ENCODE data around the gene BRSK1.
"Not testable (repeated sequence)": the region's sequence is repeated elsewhere in the genome, so short reads cannot be mapped to it uniquely, and the experiment has no call there.

The BRSK1 gene

GRCh38 chr19:55319785-55320184 lies 36.0 kb downstream of the BRSK1 start:
- H3K4me1 Mint-ChIP-seq (ENCODE audit: low read depth) = no peaks in the 10 kb centered on the region
- no peak overlapping the region for H3K27ac Mint-ChIP-seq
- H3K27me3 Mint-ChIP-seq = no peaks in the 10 kb centered on the region
- no peaks in the 10 kb centered on the region for H3K9me3 Mint-ChIP-seq (ENCODE audit: low read depth)
- H3K36me3 Mint-ChIP-seq = no peaks in the 10 kb centered on the region
- H3K4me3 Mint-ChIP-seq = no peak overlapping the region

GRCh38 chr19:55320844-55321419 lies 37.1 kb downstream of the BRSK1 start:
- H3K4me3 Mint-ChIP-seq = no peak overlapping the region

DNA sequence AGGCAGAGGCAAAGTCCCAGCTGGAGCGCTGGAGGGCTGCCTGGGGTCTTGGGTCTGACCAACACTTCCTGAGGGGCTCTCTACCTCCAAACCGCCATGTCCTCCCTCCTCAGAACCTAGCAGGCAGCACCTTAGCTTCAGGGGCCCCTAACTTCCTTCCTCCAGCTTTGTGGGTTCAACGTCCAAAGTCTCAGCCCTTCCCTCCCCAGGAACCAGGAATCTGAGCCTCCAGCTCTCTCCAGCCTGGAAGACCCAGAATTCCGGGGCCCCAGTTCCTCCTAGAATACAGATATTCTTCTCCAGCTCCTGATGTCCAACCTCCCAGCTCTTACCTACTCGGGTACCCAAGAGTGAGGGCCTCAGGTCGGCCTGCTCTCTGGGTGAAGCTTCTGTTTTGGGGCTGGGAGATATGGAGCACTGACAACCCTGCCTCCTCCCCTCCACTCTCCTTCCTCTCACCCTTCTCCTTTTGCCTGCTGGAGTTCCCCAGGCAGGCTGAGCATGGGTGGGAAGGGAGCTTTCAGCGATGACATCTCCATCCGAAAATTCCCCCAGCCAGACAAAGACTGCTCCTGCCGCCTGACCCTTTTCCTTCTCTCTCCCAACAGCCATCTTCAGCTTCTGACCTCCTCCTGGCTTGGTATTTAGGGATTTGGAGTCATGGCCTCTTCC lies 37.8 kb downstream of the BRSK1 start:
- H3K36me3 Mint-ChIP-seq = no peaks in the 10 kb centered on the region
- no peaks in the 10 kb centered on the region for H3K9me3 Mint-ChIP-seq (ENCODE audit: low read depth)
- no peaks in the 10 kb centered on the region for H3K4me1 Mint-ChIP-seq (ENCODE audit: low read depth)
- H3K27me3 Mint-ChIP-seq = no peaks in the 10 kb centered on the region
- no peak overlapping the region for H3K4me3 Mint-ChIP-seq
- no peak overlapping the region for H3K27ac Mint-ChIP-seq

More at GRCh38 chr19:55320844-55321419, 37.1 kb downstream of the BRSK1 start:
- no peaks in the 10 kb centered on the region for H3K36me3 Mint-ChIP-seq
- no peaks in the 10 kb centered on the region for H3K4me1 Mint-ChIP-seq (ENCODE audit: low read depth)
- no peaks in the 10 kb centered on the region for H3K27me3 Mint-ChIP-seq
- no peak overlapping the region for H3K27ac Mint-ChIP-seq
- no peaks in the 10 kb centered on the region for H3K9me3 Mint-ChIP-seq (ENCODE audit: low read depth)

DNA sequence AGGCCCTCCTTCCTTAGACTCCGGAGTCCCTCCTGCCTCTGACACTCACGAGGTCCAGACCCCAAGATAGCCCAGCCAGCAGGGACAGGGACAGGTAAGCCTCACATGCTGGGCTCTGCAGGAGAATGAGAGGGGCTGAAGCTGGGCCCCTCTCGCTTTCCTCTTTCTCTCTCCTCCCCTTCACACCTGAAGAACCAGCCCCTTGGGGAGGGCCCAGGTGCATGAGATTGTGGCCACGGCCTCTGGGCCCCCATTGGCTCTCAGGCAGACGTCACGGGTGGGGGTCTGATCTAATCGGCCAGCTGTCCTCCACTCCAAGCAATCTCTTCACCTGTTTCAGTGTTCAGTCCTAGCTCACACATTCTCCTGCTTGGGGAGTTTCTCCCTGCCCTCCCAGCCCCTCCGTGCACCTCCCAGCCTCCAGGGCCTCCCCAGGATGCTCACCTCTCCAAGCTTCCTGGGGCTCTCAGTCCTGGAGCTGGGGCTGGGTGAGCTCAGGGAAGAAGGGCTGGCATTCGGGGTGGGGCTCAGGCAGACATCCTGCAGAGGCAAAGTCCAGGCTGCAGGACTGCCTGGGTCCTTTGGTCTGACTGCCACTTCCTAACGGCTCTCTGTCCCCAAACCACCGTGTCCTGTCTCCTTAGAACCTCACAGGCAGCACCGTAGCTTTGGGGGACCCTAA lies 38.5 kb downstream of the BRSK1 start:
- no peak overlapping the region for H3K27ac Mint-ChIP-seq
- no peaks in the 10 kb centered on the region for H3K27me3 Mint-ChIP-seq
- no peaks in the 10 kb centered on the region for H3K4me1 Mint-ChIP-seq (ENCODE audit: low read depth)
- no peaks in the 10 kb centered on the region for H3K36me3 Mint-ChIP-seq
- H3K4me3 Mint-ChIP-seq = no peak overlapping the region
- no peaks in the 10 kb centered on the region for H3K9me3 Mint-ChIP-seq (ENCODE audit: low read depth)

DNA sequence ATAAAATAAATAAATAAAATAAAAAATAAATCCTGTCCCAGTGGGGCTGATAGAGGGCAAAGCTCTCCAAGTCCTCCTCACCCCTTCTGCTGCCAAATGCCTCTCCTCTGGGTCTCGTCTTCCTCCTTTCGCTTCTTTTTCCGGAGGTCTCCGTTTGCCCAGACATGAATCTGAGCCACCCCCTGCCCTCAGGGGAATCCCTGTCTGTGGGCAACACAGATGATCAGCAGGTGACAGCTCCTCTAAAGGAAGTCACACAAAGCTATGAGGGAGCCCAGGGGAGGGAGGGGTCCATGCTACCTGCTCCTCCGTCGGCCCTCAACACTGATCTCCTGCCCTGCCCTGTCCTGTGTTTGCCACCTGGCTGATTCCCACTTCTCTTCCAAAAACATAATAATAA lies 40.9 kb downstream of the BRSK1 start:
- H3K27me3 Mint-ChIP-seq = peaks cover 2% of the 10 kb centered on the region
- no peaks in the 10 kb centered on the region for H3K36me3 Mint-ChIP-seq
- no peak overlapping the region for H3K27ac Mint-ChIP-seq
- H3K4me1 Mint-ChIP-seq (ENCODE audit: low read depth) = no peaks in the 10 kb centered on the region
- H3K9me3 Mint-ChIP-seq (ENCODE audit: low read depth) = no peaks in the 10 kb centered on the region
- H3K4me3 Mint-ChIP-seq = no peak overlapping the region

GRCh38 chr19:55325172-55325571 lies 41.4 kb downstream of the BRSK1 start, which contains the start of gene TMEM150B:
Gene TMEM150B, minus strand, starts transcription at chr19:55325341. Its CDS starts 4,305 bp downstream, at chr19:55321036.
- Mint-ChIP-seq H3K36me3 (no peaks in the 10 kb centered on the region), H3K27ac (no peak within 1 kb of the TSS), H3K27me3 (peaks cover 2% of the 10 kb centered on the region), H3K9me3 (ENCODE audit: low read depth) (no peaks in the 10 kb centered on the region), H3K4me1 (ENCODE audit: low read depth) (no peaks in the 10 kb centered on the region), H3K4me3 (no peak within 1 kb of the TSS)

DNA sequence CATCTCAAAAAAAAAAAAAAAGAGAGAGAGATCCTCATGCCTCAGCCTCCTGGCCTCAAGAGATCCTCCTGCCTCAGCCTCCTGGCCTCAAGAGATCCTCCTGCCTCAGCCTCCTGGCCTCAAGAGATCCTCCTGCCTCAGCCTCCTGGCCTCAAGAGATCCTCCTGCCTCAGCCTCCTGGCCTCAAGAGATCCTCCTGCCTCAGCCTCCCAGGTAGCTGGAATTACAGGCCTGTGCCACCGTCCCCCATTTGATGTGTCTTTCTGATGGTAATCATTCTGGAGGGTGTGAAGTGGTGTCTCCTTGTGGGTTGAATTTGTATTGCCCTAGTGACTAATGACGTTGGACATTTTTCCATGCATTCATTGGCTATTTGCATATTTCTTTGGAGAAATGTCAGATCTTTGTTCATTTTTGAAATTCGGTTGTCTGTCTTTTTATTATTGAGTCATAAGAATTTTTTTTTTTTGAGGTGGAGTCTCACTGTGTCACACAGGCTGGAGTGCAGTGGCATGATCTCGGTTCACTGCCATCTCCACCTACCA lies 45.0 kb downstream of the BRSK1 start:
- not testable (repeated sequence) for H3K9me3 Mint-ChIP-seq (ENCODE audit: low read depth); H3K4me3 Mint-ChIP-seq; H3K36me3 Mint-ChIP-seq; H3K27me3 Mint-ChIP-seq; H3K4me1 Mint-ChIP-seq (ENCODE audit: low read depth); H3K27ac Mint-ChIP-seq

DNA sequence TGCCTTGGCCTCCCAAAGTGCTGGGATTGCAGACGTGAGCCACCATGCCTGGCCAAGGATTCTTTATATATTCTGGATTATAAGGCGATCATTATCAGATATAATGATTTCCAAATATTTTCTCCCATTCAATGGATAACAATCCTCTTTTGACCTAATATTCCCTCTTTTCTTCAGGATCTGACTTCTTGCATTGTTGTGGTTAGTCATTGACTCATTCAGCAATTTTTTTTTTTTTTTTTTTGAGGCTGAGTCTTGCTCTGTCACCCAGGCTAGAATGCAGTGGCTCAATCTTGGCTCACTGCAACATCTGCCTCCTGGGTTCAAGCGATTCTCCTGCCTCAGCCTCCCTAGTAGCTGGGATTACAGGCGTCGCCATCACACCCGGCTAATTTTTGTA lies 46.0 kb downstream of the BRSK1 start:
- not testable (repeated sequence) for H3K36me3 Mint-ChIP-seq; H3K9me3 Mint-ChIP-seq (ENCODE audit: low read depth); H3K4me3 Mint-ChIP-seq; H3K4me1 Mint-ChIP-seq (ENCODE audit: low read depth); H3K27me3 Mint-ChIP-seq; H3K27ac Mint-ChIP-seq

GRCh38 chr19:55333870-55334269 lies 50.1 kb downstream of the BRSK1 start:
- H3K4me1 Mint-ChIP-seq (ENCODE audit: low read depth) = peaks cover 6% of the 10 kb centered on the region
- no peak overlapping the region for H3K4me3 Mint-ChIP-seq
- no peak overlapping the region for H3K27ac Mint-ChIP-seq
- no peaks in the 10 kb centered on the region for H3K9me3 Mint-ChIP-seq (ENCODE audit: low read depth)
- H3K27me3 Mint-ChIP-seq = peaks cover 3% of the 10 kb centered on the region
- no peaks in the 10 kb centered on the region for H3K36me3 Mint-ChIP-seq

GRCh38 chr19:55336101-55336500 lies 52.3 kb downstream of the BRSK1 start:
- Mint-ChIP-seq H3K9me3 (ENCODE audit: low read depth) (no peaks in the 10 kb centered on the region), H3K4me1 (ENCODE audit: low read depth) (peaks cover 13% of the 10 kb centered on the region), H3K36me3 (no peaks in the 10 kb centered on the region), H3K27ac (no peak overlapping the region), H3K27me3 (peaks cover 1% of the 10 kb centered on the region), H3K4me3 (no peak overlapping the region)

DNA sequence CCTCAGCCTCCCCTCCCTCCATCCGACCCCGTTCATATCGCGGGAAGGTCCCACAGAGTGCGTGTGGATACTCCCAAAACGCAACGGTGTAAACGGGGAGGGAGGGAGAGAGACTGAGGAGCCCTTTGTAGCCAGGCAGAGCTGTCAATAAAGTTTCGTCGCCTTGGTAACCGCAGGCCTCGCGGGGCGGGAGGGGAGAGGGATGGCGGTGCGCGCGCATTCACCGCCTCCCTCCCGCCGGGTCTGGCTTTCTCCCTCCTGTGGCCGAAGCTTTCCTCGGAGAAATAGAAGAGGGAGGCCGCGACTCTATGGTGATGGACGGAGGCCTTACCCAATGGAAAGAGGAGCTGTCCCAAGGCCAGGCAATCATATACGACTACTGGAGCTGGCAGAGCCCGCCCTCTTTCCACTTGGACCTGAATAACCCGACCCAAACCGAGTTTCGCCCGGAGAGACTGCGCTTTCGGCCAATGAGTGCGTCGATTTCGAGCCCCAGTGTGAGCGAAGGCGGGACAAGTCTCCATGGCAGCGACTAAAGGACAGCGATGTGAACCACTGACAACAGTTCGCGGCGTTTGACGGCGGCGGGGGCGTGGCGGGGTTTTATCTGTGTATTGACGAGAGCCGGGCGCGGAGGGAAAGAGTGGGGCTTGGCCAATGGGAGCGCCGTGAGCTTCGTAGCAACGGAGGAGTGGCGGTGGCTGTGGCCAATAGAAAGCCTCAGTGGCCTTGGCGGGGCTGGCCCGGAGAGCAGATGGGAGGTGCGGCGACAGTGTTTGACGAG lies 55.5 kb downstream of the BRSK1 start, which contains the start of gene KMT5C:
Gene KMT5C, plus strand, starts transcription at position 772 of the 784 bp plus-strand sequence. CDS start 2,061 bp downstream, outside the sequence.
- no peaks in the 10 kb centered on the region for H3K27me3 Mint-ChIP-seq

DNA sequence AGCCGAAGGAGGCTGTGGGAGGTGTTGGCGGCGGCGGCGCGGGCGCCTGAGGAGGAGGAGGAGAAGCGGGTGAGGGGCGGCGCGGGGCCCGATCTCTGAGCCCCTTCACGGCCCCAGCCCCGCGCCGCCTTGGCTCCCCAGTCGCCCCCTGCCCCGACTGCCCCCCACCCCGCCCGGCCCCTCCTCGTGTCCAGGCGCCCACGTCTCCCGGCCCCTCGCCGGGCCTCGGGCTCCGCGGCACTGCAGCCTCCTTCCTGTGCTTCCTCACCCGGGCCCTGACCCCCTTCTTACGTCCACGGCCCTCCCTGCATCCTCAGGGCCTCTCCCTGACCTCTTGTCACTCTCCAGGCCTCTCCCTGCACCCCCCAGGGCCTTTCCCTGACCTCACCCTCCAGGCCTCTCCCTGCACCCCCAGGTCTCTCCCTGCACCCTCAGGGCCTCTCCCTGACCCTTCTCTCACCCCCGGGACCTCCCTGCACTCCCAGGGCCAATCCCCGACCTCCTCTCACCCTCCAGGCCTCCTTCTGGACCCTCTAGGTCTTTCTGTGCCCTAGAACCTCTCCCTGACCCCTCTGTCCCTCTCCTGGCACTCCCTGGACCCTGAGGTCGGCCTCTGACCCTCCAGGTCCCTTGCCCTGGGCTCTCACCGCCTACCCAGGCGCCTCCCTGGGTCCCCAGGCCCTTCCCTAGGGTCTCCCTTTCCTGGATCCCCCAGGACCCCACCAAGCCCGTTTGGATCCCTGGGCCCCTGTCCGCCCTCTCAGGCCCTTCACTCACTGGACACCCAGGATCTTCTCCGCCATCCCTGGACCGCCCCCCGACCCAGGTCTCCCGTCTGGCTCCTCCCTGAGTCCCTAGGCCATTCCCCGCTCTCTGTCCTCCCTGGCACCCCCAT lies 56.3 kb downstream of the BRSK1 start:
- Mint-ChIP-seq H3K9me3 (ENCODE audit: low read depth) (no peaks in the 10 kb centered on the region), H3K4me1 (ENCODE audit: low read depth) (peaks cover 16% of the 10 kb centered on the region), H3K36me3 (no peaks in the 10 kb centered on the region), H3K27ac (peak overlapping the region; percentile 87), H3K4me3 (peak overlapping the region; percentile 89), H3K27me3 (no peaks in the 10 kb centered on the region)

More for the DNA sequence above, 55.5 kb downstream of the BRSK1 start, which contains the start of gene KMT5C:
- Mint-ChIP-seq H3K4me3 (peak within 1 kb of the TSS; percentile 89), H3K4me1 (ENCODE audit: low read depth) (peaks cover 16% of the 10 kb centered on the region), H3K9me3 (ENCODE audit: low read depth) (no peaks in the 10 kb centered on the region), H3K36me3 (no peaks in the 10 kb centered on the region), H3K27ac (peak within 1 kb of the TSS; percentile 87)

DNA sequence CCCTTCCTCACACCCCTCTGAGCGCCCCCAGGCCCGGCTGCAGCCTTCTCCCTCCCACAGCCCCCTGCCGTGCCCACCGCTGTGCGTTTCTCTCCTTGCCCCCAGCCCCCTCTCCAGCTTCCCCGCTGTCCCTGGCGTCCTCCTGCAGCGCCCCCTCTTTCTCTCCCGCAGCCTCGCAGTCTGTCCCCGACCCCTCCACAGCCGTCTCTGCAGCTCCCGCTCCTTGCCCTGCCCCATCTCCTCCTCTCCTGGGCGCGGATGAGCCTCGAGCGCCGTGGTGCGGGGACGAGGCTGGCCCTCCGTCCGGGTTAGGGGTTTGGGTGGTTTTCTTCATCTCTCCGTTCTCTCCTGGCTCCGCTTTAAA lies 57.0 kb downstream of the BRSK1 start:
- Mint-ChIP-seq H3K4me1 (ENCODE audit: low read depth) (peaks cover 16% of the 10 kb centered on the region), H3K36me3 (no peaks in the 10 kb centered on the region), H3K27me3 (no peaks in the 10 kb centered on the region), H3K4me3 (peak overlapping the region; percentile 85), H3K27ac (peak overlapping the region; percentile 1), H3K9me3 (ENCODE audit: low read depth) (no peaks in the 10 kb centered on the region)

DNA sequence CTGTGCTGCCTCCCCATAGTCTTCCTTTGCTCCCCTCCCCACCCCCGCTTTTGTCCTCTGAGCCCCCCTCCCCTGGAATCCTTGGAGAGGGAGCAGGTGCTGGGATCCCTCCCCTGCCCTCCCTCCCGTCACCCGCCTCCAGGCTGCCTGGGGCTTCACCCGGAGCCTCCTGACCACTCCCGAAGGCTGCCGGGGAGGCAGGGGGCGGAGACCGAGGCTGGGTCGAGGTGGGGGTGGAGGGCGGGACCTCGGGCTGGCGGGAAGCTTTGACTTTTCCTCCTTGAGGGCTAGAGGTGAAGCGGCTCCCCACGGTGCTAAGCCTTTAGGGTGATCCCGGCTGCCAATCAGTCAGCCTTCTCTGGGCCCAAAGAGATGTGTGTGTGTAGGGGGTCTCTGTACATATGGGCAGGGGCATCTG lies 57.4 kb downstream of the BRSK1 start:
- peaks cover 16% of the 10 kb centered on the region for H3K4me1 Mint-ChIP-seq (ENCODE audit: low read depth)
- no peaks in the 10 kb centered on the region for H3K36me3 Mint-ChIP-seq
- H3K4me3 Mint-ChIP-seq = peak overlapping the region; percentile 85
- no peaks in the 10 kb centered on the region for H3K9me3 Mint-ChIP-seq (ENCODE audit: low read depth)
- peak overlapping the region; percentile 46 for H3K27ac Mint-ChIP-seq
- H3K27me3 Mint-ChIP-seq = no peaks in the 10 kb centered on the region

Measured in activated naive CD8-positive, alpha-beta T cell (primary cell).